Suprapubic skin (tissue), 4 donors: ENCODE results near the gene SPON2.

ENCODE experiments used
- CTCF ChIP-seq, 2 donors: fragments of 200-600 bp in 1 of 2; fragments of 450-650 bp in 1 of 2; sonication (generic) in 1 of 2; IDR thresholded peaks; one replicate each; pipeline ENCODE4 v1.5.1; 2016 to 2019; ENCODE audit warnings: antibody characterized with exemption in 2 of 2, mild to moderate bottlenecking in 1 of 2, moderate library complexity in 1 of 2
- EP300 ChIP-seq: sonication (generic); formaldehyde crosslinking; IDR thresholded peaks from one replicate; pipeline ENCODE4 v1.6.1; 2017; ENCODE audit warnings: antibody characterized with exemption
- POLR2A ChIP-seq, 2 donors: fragments of 450-650 bp; IDR thresholded peaks; one replicate each; pipeline ENCODE4 v1.6.1; 2017; ENCODE audit warnings: antibody characterized with exemption in 2 of 2, mild to moderate bottlenecking in 2 of 2, moderate library complexity in 2 of 2
- POLR2AphosphoS5 ChIP-seq, 3 donors: sonication (generic); formaldehyde crosslinking; IDR thresholded peaks; one replicate each; pipeline ENCODE4 v1.6.1; 2017; ENCODE audit warnings: antibody characterized with exemption in 3 of 3

- TF ChIP-seq CTCF (IDR thresholded peaks at IDR 0.05), result no peak
- no peak for TF ChIP-seq POLR2A (IDR thresholded peaks at IDR 0.05)
- TF ChIP-seq EP300, result no peak
- TF ChIP-seq POLR2AphosphoS5 (IDR thresholded peaks at IDR 0.05), result no peak
Observed at GRCh38 chr4:1160351-1160750, 12.0 kb downstream of the SPON2 start.
